CMK (cell line): Measurements from ENCODE around the gene ST7.

Source experiments
- DNase-seq: peaks from one replicate; pipeline ENCODE4 v3.0.0-alpha.2; 2010; ENCODE audit warnings: low read depth

The ST7 gene

GRCh38 chr7:117273814-117274225 lies 320.5 kb downstream of the ST7 start:
- no peak for DNase-seq

DNA sequence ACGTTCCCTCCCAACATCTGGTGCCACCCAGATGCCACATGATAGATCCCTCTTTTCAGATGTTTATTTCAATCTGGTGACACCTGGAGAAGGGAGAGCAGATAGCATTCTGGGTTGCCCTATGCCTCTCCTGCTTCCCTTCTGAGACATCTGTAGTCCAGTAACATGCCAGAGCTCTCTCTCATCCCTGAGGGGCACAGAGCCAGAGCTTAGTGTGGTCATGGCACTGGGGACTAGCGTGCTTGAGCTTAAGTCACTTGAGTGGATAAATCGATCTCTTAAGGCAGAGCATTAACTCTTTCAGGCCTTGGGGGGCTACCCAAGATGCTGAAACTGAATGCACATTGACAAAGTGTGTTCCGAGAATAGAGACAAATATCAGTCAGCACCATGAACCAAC lies 321.6 kb downstream of the ST7 start:
- DNase-seq, result no peak

GRCh38 chr7:117277576-117277975 lies 324.3 kb downstream of the ST7 start:
- no peak for DNase-seq

DNA sequence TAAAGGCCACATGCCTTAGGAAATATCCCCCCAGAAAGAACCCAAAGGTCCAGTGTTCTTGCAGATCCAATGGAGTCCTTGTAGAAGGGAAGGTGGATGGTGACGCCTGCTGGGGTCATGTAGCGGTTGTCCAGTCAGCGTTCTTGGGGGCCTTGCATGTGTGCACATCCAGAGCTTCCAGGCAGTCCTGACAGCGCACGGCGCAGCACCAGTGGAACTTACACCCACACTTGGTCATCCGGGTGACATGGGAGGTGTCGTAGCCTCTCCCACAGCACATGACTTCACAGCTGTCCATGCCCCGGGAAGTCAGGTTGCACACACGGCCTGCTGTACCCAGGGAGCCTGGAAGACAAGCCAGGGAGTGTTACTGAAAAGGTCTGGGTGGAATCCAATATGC lies 324.7 kb downstream of the ST7 start:
- DNase-seq, result no peak

DNA sequence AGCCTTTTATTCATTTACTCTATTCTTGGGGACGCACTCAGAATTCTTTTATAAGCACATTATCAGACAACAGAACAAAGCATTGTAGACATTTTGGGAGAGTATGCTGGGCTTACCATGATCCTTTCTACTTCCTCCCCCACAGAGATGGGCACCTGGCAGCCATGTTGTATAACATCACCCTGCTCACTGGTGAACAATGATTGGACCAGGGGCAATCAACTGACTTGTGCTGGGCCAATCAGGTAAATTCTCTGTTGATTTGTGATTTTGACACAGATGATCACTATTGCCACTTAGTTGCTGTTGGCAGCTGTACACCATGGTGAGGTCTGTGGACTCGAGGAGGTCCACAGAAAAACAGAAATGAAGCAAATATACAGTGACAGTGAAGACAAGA lies 325.9 kb downstream of the ST7 start:
- no peak for DNase-seq
